Measurements from ENCODE around the gene COBL.

Gene COBL, protein sequence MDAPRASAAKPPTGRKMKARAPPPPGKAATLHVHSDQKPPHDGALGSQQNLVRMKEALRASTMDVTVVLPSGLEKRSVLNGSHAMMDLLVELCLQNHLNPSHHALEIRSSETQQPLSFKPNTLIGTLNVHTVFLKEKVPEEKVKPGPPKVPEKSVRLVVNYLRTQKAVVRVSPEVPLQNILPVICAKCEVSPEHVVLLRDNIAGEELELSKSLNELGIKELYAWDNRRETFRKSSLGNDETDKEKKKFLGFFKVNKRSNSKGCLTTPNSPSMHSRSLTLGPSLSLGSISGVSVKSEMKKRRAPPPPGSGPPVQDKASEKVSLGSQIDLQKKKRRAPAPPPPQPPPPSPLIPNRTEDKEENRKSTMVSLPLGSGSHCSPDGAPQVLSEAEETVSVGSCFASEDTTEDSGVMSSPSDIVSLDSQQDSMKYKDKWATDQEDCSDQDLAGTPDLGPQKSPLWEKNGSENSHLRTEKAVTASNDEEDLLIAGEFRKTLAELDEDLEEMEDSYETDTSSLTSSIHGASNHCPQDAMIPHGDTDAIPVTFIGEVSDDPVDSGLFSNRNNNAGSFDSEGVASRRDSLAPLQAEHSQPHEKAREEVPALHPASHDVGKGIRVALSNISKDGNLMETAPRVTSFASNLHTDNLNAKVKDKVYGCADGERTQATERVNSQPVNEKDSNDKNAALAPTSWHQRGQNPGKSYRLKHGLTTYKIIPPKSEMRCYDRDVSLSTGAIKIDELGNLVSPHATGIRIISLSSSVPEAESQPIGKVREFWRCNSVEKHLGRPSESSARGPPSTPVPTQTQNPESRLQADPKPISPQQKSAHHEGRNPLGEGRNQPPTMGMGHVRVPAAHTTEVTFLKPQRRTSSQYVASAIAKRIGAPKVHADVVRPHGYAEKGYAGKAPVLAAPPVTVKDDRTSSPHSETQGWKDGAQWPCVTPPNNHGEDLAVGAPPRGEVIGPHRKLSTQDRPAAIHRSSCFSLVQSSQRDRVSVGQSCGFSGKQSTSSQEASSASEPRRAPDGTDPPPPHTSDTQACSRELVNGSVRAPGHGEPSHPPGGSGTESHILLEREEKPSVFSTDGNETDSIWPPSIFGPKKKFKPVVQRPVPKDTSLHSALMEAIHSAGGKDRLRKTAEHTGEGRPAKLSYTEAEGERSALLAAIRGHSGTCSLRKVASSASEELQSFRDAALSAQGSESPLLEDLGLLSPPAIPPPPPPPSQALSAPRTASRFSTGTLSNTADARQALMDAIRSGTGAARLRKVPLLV

DNA sequence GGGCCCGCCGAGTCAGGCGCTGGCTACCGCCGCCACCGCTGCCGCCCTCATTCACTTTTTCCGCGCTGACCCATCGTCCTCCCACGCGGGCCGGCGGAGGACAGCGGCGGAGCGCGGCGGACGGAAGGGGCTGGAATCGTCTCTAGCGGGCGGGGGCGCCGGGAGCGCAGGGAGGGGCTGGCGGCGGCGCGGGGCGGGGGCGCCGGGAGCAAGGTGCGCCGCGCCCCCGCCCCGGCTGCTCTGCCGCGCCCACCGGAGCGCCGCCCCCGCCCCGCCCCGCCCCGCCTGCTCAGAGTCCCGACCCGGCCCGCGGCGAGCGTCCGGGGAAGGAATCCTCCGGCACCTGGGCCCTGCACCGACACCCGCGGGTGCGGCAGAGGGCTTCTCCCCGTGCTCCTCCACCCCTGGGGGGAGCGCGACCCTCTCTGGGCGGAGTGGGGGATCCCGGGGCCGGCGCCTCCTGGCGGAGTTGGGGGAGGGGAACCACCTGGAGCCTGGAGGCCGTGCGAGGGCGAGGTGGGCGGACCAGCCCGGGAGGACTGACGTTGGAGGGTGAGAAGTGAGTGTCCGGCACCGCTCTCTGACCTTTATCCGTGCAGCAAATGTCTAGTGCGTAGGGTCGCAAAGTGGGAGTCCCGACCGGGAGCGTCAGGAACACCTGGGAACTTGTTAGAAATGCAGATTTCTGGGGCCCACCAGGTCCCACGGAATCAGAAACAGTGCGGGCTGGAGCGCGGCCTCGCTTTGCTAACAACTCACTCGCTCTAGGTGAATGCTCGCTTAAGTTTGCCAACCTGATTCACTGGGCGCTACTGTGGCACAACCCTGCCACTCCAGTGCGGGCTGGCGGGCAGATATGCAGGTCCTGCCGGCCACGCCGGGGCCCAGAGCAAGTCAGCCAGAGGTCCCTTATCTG, at the start of gene COBL:
Gene COBL, minus strand, starts transcription at position 144 of the 916 bp plus-strand sequence. CDS start 176 bp downstream, outside the sequence.
- DNase-seq (ENCODE audit: low read depth): no peak

DNA sequence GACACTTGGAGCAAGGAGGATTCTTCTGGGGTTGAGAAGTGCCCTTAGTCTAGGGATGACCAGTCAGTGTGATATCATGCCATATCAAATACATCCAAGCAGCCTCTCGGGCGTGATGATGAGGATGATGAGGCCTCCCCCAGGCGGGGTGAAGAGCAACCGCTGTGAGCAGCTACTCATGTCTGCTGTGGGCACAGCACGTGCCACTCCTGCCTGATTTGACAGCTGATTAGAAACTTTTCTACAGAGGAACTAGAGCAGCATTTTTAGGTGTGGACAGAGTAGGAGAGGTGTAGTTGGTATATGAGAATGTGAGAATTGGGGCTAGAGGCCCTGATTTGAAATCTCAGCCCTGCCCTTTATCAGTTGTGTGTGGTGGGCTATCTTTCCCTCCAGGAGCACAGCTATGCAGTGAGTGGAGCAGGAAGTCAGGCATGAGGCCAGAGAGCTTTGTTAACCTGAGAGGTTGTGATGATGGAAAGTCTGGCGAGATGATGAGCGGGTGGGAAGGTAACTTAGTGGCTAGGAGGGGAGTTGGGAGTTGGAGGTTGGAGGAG, 49.6 kb upstream of the COBL start:
- no peak for DNase-seq (ENCODE audit: low read depth)

DNA sequence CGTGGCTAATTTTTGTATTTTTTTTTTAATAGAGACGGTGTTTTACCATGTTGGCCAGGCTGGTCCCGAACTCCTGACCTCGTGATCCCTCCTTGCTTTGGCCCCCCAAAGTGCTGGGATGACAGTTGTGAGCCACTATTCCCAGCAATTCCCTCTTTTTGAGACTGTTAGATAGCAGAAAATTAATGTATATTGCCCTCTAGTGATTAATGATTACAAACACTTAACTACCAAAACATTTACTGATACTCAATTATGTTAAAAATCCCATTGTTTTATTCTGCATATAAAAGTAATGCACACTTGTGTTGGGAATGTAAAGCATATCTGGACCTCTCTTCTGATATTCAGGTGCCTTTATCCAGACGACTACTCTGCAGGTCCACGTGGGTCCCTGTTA, 41.2 kb upstream of the COBL start:
- no peak for DNase-seq (ENCODE audit: low read depth)

DNA sequence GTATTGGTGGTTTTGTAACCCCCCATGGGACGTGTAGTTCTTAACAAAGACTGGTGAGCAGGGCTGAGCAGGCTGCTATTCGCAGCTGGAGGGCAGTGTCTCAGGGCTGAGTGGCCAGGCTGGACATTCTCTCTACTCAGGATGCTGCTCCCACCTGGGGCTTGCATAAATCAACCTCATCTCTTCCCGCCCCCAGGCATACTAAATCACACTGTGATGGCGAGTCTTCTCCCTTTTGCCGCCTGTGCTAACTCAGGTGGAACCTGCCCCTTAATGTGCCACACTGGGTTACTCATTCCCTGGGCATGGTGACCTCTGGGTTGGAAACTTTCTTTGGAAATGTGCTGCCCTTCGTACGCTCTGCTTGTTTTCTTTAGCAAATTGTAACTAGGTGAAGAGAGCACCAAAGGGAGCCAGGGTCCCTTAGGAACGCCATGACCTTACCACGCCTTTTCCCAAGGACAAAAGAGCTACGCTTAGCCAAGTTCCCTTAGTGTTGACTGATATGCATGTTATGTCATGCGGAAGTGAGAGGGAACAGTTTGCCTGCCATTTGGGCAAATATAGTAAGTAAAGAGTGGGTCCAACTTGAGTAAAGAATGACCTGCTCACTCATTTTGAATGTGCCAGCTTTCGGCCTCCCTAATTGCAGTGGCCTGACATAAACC, 40.4 kb upstream of the COBL start:
- DNase-seq (ENCODE audit: low read depth): no peak

DNA sequence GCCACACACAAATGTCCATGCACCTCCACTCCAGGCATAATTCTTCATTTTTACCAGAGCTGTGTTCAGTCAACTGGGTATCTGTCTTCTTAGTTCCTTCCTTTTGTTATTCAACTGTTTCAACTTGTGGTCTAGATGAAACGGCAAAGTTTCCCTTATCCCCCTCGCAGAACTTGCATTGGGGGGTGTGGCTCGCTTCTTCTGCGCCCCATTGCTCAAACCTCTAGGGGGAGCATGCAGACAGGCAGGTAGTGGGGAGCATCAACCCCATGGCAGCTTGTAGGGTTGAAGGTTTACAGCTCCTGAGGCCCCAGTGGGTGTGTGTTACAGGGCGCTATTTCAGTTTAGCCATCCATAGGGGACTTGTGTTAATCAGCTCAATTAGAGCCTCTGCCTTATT, 38.3 kb upstream of the COBL start:
- DNase-seq (ENCODE audit: low read depth): no peak

DNA sequence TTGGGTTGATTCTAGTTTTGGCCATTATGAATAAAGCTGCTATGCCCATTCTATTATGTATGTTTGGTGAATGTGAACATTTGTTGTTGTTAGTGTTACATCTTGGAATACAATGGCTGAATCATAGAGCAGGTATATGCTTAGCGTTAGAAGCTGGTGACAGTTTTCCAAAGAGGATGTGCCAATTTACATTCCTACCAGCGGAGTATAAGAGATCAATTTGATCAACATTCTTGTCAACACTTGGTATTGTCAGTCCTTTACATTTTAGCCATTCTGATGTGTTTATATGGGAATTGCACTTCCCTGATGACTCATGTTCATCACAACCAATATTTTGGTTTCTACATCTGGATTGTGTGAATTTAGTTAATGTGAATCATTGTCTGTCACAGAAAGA, 37.8 kb upstream of the COBL start:
- DNase-seq (ENCODE audit: low read depth): no peak

DNA sequence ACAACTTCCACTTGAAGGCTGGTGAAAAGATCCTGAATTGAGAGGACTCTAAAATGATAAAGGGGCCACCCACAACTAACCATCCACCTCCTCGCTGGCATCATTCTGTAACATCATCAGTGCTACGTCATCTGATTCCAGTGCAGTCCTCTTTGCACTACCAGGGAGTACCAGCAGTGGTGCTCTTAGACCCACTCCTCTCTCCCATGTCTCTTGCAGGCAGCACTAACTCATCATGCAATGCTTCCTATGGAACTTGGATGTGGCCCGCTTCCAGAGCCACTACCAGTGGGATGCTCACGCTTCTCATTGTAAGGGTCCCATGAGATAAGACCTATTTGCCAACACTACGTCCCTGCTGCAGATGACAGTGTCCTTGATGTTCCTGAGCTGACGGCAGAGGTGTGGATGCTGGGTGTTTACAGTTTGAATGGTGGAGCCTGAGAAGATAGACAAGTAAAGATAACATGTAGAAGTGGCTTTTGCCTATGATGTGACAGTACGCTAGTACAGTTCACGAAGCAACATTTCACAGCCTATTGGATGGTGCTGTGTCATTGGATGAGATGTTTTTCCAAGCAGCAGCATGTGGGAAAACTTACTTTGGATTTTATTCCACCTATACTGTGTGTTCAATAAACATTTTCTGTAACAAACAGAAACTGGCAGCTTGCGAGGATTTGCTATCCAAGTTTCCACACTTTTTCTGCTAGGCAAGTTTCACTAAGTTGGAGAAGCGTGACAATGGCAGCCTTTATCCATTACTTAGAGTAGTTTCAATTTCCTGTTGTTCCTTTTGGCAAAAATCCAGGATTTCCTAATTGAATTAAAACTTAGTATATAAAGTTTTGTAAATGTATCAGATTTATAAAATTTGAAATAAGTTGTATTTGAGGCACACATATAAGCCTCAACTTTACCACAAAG, 35.8 kb upstream of the COBL start:
- no peak for DNase-seq (ENCODE audit: low read depth)

DNA sequence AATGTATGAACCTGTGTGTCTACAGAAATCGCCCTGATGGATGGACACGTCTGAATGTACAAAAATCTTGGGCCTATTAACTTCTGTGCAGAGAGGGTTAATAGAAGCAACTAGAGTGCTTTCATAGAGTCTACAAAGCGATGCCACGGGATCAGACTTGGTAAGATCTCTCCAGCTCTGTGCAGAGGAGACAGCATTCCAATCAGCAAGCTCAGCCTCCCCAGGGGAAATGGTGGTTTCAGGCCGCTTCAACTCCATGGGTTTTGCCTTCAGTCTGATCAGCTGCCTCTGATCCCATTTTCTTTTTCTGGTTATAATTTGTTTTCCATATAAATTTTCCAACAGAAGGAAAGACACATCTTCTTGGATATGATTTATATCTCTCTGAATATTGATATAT, 35.1 kb upstream of the COBL start:
- no peak for DNase-seq (ENCODE audit: low read depth)

DNA sequence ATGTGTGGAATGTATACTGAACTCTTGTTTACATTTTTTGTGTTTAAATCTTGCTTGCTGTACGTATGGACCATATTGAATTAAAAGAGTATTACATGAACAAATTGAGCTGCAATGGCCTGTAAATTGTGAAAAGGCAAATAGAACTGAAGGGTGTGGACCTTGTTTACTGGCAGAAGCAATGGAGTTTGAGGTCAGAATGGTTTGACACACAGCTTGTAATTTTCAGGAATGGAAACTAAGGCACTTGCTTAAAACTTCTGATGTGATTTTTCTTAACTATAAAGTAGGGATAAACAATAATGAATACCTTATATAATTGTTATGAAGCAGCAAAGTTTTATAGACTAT, 33.9 kb upstream of the COBL start:
- DNase-seq (ENCODE audit: low read depth): no peak

DNA sequence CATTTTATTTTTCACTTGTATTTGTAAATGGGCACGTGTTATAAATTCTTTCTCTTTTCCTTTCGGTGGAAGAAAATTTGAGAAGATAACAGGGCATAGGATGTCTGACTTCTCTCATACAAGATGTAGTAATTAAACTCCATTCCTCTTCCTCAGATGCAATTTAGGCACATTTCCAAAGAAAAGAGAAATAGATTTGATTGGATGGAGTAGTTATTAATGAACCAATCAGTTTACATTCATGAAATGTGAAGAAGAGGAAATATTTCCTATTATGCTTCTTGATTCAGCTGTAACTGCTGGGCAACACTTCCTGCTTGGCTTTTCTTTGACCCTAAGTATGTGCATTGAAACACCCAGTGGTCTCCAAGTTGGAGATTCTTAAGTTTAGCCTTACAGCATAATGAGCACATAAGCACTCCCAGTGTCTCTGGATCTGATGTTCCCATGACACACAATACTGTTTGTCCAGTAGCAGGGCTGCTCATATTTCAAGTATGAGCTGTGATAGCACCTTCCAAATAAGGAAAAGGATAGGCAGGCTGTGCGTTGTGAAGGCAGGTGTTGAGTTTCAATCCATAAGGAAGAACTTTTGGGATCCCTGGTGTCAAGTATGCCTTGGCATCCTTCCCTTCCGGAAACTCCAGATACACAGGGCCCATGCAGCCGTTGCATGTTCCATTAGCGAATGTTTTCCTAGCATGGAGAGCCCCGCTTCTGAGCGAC, 33.4 kb upstream of the COBL start:
- no peak for DNase-seq (ENCODE audit: low read depth)

DNA sequence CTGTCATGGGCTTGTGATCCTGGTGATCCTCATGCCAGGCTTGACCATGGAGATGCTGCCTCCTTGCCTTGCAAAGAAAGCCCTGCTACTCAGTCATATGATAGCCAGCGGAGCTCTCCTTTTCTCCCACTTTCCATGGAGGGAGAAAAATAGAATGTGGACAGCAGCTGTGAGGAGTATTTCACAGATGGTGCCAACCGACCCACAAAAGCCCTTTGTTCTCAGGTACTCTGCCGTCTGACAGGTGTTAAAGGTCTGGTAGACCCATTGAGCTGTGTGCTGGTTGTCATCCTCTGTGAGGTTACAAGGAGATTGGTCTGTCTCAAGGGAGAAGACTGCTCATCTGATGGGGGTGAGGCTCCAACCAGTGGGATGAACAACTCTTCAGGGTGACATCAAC, 29.5 kb upstream of the COBL start:
- no peak for DNase-seq (ENCODE audit: low read depth)

DNA sequence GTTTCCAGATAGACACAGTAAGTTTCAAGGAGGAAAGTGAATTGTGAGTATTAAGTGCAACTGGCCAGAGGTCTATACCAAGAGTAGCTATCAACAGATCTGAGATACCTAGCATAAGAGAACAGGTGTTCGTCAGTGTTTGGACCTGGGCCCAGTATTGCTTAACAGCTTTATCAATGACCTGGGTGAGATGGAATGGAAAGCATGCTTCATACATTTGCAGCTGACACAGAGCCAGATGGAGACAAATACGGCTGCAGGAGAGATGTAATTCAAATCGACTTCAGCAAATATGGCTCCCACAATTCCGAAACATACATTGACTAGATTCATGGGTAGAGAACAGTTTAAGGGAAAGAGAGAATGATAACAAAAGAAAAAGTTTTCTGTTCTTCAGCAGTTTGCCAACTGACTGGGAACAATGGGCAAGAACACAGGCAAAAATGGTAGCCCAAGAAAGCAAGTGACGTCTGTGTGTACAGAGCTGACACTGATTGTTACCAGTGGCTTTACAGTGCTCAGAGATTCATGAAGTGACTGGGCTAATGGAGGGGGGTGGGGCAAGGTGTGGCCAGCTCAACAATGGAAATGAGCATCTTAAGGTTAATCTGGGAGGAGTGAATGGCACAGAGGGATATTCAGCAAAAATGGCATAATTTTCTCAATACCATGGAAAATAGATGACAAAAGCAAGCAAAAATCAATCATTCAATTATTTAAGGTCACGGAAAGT, 28.0 kb upstream of the COBL start:
- DNase-seq (ENCODE audit: low read depth): no peak

DNA sequence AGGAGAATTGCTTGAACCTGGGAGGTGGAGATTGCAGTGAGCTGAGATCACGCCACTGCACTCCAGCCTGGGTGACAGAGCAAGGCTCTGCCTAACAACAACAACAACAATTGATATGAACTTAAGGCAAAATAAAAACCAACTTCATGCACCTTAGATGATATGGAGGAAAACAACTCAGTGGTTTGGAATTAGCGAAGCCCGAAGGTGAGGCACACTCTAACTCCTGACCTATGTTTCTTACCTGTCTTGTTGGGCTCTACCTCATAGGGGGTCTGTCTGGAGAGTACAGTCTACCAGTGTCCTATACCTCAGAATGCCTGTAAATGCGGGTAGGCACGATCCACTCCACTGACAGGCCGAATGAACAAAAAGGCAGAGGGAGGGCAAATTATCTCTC, 24.3 kb upstream of the COBL start:
- DNase-seq (ENCODE audit: low read depth): no peak

DNA sequence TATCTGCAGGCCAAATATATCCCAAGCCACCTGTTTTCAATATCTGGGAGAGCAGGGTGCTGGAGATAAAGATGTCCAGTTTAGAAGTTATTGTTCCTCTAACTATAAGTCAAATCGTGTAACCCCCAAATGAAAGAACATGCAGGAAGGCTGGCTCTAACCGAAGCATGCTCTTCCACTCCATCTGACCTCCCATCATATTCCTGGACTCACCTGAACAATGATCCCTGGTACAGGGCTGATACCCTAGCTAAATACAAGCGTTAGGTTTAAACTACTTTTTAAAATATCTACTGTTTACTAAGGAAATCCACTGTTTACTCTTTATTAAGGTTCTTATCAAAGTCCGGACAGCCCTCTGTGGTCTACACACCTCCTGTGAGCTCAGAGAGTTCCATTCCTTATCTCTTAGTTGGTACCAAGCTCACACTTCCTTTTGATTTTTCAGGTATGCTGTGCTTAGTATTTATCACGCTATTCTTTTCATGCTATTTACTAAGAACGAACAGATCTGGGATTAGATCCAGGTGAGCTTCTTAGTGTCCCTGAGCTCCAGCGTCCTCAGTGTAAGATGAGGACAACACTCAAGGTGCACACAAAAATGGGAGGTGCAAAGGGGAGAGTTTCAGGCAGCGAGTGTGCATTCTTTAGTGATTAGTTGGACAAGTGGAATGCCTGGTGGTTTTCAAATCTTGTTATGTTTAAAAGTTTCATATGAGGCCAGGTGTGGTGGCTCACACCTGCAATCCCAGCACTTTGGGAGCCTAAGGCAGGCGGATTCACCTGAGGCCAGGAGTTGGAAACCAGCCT, 23.6 kb upstream of the COBL start:
- no peak for DNase-seq (ENCODE audit: low read depth)

DNA sequence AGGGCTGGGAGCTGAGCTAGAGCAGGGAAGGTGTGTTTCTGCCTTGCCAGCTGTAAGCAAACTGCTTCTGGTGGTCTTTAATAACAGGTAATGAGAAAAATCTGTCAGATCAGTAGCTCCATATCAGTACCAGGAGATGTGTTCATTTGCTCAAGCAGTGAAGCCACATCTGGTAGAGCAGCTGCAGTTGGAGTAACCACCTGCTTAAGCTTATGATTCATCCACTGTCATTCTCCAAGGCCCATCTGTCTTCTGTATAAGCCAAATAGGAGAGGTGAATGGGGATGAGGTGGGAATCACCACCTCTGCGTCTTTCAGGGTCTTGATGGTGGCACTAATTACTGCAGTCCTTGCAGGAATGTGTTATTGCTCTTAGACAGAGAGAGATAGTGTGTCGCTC, 18.4 kb upstream of the COBL start:
- DNase-seq (ENCODE audit: low read depth): no peak

DNA sequence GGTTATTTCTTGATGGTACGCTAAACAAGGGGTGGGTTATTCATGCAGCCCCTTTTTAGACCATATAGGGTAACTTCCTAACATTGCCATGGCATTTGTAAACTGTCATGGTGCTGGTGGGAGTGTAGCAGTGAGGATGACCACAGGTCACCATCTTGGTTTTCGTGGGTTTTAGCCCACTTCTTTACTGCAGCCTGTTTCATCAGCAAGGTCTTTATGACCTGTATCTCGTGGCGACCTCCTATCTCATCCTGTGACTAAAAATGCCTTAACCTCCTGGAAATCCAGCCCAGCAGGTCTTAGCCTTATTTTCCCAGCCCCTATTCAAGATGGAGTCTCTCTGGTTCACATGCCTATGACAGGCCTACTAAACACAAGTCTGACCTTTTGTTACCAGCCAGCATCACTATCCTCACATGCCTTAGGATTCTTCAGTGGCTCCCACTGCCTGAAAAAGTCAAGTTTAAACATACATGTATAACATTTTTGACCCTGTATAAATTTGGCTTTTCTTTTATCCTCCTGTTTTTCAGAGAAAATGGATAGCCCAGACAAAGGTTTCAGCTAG, 13.2 kb upstream of the COBL start:
- no peak for DNase-seq (ENCODE audit: low read depth)

DNA sequence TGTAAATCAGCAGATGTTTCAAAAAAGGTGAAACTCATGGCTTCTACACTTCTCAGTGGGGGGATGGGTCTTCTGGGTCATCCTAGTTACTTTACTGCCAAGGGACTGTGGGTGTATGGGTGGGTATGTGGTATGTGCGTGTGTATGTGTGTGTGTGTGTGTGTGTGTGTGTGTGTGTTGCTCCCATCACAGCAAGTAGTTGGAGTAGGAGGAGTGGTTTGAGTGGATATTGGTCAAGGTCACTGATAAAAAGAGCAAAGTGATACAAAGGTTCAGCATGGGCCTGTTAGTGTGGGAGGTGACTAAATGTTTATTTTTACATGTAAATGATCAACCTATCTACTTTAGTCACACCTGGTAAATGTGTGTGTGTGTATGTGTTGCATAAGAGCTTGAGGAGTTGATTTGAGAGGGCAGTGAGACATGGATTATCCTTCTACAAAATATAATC, 11.8 kb upstream of the COBL start:
- no peak for DNase-seq (ENCODE audit: low read depth)

Data from activated gamma-delta T cell treated with anti-CD3 and anti-CD28 coated beads, Interleukin-2, amount 50 U/mL, for 16 hours (primary cell).